ENCODE data around the gene UPP2. TPM values are rescaled to one million over a fixed set of nuclear protein-coding genes. Genes with fewer than 3 reads are reported as not detected.

UPP2 gene
- total and polyA plus RNA-seq, 3 donors from 2014 or later, result 0.16 TPM; not detected in 2

DNA sequence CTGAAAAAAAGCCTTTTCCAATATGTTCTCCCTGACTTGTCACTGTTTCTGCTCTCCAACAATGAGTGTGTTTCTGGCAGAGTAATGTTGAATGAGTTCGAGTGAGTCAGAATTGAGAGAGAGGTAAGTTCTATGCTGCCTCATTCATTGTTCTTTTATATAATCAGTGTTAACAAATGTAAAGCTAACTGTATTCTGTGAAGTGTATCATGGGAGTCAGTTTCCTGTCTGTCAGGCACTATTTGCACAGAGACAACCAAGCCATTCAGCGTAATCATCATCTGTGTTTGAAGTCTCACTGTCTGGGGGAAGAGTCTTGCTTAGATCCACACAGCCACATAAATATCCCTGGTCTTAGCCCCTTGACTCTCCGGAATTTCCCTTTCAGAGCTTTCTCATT lies 22.0 kb upstream of the UPP2 start:
- Histone ChIP-seq H3K9me3 (no peaks in the 10 kb centered on the region), H3K27me3 (no peaks in the 10 kb centered on the region), H3K27ac (no peak overlapping the region), H3K4me3 (no peak overlapping the region), H3K4me1 (no peaks in the 10 kb centered on the region), H3K36me3 (ENCODE audit: low read depth, missing control alignments) (no peaks in the 10 kb centered on the region)
- DNase-seq, result no peak
- 60 to 77% methylated on average over 3 of the region's 3 CpGs for WGBS, 2 donors
- no peak for TF ChIP-seq POLR2A (IDR thresholded peaks at IDR 0.05)
- TF ChIP-seq, protein P1, sequence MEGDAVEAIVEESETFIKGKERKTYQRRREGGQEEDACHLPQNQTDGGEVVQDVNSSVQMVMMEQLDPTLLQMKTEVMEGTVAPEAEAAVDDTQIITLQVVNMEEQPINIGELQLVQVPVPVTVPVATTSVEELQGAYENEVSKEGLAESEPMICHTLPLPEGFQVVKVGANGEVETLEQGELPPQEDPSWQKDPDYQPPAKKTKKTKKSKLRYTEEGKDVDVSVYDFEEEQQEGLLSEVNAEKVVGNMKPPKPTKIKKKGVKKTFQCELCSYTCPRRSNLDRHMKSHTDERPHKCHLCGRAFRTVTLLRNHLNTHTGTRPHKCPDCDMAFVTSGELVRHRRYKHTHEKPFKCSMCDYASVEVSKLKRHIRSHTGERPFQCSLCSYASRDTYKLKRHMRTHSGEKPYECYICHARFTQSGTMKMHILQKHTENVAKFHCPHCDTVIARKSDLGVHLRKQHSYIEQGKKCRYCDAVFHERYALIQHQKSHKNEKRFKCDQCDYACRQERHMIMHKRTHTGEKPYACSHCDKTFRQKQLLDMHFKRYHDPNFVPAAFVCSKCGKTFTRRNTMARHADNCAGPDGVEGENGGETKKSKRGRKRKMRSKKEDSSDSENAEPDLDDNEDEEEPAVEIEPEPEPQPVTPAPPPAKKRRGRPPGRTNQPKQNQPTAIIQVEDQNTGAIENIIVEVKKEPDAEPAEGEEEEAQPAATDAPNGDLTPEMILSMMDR (IDR thresholded peaks at IDR 0.05), result no peak
- intact Hi-C loops (cut with DNase I; ENCODE audit: low total_unique reads), result no loop called here

DNA sequence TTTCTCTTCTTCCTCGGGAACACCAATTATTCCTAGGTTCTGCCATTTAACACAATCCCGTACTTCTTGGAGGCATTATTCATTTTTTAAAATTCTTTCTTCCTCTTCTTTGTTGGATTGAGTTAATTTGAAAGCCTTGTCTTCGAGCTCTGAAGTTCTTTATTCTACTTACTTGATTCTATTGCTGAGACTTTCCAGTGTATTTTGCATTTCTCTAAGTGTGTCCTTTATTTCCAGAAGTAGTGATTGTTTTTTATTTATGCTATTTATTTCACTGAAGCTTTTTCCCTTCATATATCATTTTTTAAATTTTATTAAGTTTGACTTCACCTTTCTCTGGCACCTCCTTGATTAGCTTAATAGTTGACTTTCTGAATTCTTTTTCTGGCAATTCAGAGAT lies 13.6 kb upstream of the UPP2 start:
- H3K9me3 ChIP-seq, result no peaks in the 10 kb centered on the region

DNA sequence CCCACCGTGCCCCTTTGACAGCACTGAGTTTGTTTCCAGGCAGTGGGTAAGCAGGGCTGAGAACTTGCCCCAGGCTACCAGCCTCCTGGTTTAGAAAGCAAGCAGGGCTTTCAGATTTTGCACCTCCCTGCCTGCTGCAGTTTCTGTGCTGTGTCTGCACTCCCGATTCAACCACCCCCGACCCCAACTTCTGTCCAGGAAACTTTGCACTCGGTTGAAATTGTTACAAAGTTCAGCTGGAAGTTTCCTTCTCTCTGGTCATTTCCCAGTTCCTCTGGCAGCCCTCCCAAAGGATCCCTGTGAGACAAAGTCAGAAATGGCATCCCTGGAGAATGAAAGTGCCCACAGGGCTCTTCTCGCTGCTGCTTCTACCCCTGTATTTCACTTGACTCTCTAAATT lies 12.4 kb upstream of the UPP2 start:
- H3K27ac ChIP-seq, result no peak overlapping the region
- no peaks in the 10 kb centered on the region for H3K27me3 ChIP-seq
- intact Hi-C loops (cut with DNase I; ENCODE audit: low total_unique reads), result no loop called here
- H3K4me1 ChIP-seq, result no peaks in the 10 kb centered on the region
- WGBS, 2 donors, result 62 to 84% methylated on average over 3 to 5 of the region's 5 CpGs
- TF ChIP-seq POLR2A (IDR thresholded peaks at IDR 0.05), result no peak
- no peaks in the 10 kb centered on the region for H3K9me3 ChIP-seq
- no peaks in the 10 kb centered on the region for H3K36me3 ChIP-seq (ENCODE audit: low read depth, missing control alignments)
- H3K4me3 ChIP-seq, result no peak overlapping the region
- no peak for DNase-seq

More for the DNA sequence above, 13.6 kb upstream of the UPP2 start:
- no peak overlapping the region for H3K4me3 ChIP-seq
- intact Hi-C loops (cut with DNase I; ENCODE audit: low total_unique reads), result no loop called here
- WGBS, 2 donors, result 90 to 91% methylated on average over 3 of the region's 3 CpGs
- DNase-seq, result no peak
- H3K36me3 ChIP-seq (ENCODE audit: low read depth, missing control alignments), result no peaks in the 10 kb centered on the region
- no peaks in the 10 kb centered on the region for H3K27me3 ChIP-seq
- H3K4me1 ChIP-seq, result no peaks in the 10 kb centered on the region
- no peak overlapping the region for H3K27ac ChIP-seq
- TF ChIP-seq, protein P1 (IDR thresholded peaks at IDR 0.05), result no peak
- no peak for TF ChIP-seq POLR2A (IDR thresholded peaks at IDR 0.05)

DNA sequence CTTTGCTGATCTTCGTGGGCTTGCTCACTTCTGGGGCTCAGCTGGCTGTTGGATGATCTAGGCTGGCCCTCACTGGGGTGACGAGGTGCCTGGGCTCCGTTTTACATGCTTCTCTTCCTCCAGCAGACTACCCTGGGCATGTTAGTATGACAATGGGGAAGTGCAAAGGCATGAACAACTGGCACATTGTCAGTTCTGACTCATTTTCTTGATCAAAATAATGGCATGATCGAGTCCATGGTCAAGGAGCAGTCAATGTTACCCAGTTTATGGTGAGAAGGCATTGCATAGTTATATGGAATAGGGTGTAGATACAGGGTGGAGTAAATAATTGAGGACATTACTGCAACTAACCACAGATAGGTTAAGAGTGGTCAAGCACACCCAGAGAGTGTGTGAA lies 10.0 kb upstream of the UPP2 start:
- Histone ChIP-seq H3K36me3 (ENCODE audit: low read depth, missing control alignments) (no peaks in the 10 kb centered on the region), H3K27ac (no peak overlapping the region), H3K4me1 (no peaks in the 10 kb centered on the region), H3K9me3 (no peaks in the 10 kb centered on the region), H3K27me3 (no peaks in the 10 kb centered on the region), H3K4me3 (no peak overlapping the region)
- DNase-seq, result no peak
- 78 to 89% methylated on average over 4 of the region's 4 CpGs for WGBS, 2 donors
- no peak for TF ChIP-seq POLR2A (IDR thresholded peaks at IDR 0.05)
- TF ChIP-seq, protein P1 (IDR thresholded peaks at IDR 0.05), result no peak
- intact Hi-C loops (cut with DNase I; ENCODE audit: low total_unique reads), result no loop called here

DNA sequence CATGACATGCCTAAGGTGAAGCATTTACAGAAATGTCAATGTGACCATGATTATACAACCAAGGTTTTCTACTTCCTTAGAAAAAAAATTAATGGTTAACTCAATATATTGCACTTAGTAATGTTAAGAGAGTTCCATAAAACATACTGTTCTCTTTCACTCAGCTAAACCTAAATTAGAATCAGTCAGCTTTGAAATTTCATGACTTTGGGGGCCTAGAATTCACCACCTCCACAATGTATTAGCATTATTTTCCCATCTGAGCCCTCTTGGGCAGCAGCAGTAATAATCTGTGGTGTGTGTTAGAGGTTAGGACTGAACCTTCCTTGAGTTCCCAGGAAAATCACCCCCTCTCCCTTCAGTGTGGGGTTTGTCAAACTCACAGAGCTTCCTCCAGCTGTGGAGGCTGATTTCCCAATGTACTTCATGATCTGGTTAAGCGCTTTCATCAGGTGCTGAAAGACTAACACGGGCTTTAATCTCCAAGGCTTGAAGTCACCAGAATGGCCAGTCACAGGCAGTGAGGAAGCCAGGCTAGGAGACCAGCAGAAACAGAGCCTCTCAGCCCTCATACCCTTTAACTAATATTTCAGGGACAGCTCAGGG lies 7.1 kb upstream of the UPP2 start:
- intact Hi-C loops (cut with DNase I; ENCODE audit: low total_unique reads), result no loop called here
- Histone ChIP-seq H3K4me1 (no peaks in the 10 kb centered on the region), H3K36me3 (ENCODE audit: low read depth, missing control alignments) (no peaks in the 10 kb centered on the region), H3K27me3 (no peaks in the 10 kb centered on the region), H3K4me3 (no peak overlapping the region), H3K9me3 (no peaks in the 10 kb centered on the region), H3K27ac (no peak overlapping the region)
- TF ChIP-seq, protein P1 (IDR thresholded peaks at IDR 0.05), result no peak
- TF ChIP-seq POLR2A (IDR thresholded peaks at IDR 0.05), result no peak
- WGBS, 2 donors, result 83 to 92% methylated on average over 2 of the region's 2 CpGs
- DNase-seq, result no peak
